T-helper 2 cell treated with Interferon-gamma antibody and Interleukin-4, amounts not matched to agents 5 μg/mL and 100 μg/mL, for 36 hours (primary cell): ENCODE data around the gene NRG2.
A peak's percentile ranks its signal among the peaks of the same experiment; 100 is the strongest.

Experiments
- DNase-seq: peaks from one replicate; pipeline ENCODE4 v3.0.0; 2021; ENCODE audit warnings: low spot score
- H3K27ac Mint-ChIP-seq: one replicate; pipeline ENCODE4 v1.8.0; 2021; ENCODE audit warnings: mild to moderate bottlenecking, mixed read lengths
- H3K27me3 Mint-ChIP-seq: one replicate; pipeline ENCODE4 v1.8.0; 2021; ENCODE audit warnings: low read depth, mixed read lengths
- H3K36me3 Mint-ChIP-seq: one replicate; pipeline ENCODE4 v1.8.0; 2021; ENCODE audit warnings: low read depth, mixed read lengths
- H3K4me1 Mint-ChIP-seq: one replicate; pipeline ENCODE4 v1.8.0; 2021; ENCODE audit warnings: low read depth, mixed read lengths
- H3K4me3 Mint-ChIP-seq: one replicate; pipeline ENCODE4 v1.8.0; 2022; ENCODE audit warnings: mild to moderate bottlenecking, moderate library complexity, mixed read lengths
- H3K9me3 Mint-ChIP-seq: one replicate; pipeline ENCODE4 v1.8.0; 2021; ENCODE audit warnings: mixed read lengths

NRG2 gene

DNA sequence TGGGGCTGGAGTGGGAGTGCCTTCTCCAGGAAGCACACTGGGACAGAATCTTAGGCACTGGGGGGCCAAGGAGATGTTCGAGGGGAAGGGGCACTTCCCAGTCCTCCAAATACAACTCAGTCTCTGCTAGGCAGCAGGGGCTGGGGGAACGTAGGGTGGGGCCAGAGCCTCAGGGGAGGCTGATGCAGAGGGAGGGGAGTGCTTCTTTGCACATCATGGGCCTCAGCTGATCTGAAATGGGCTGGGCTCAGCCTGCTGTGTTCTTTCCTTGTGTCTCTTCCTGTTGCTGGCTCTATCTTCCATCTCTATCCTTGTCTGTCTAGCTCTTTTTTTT lies 231.9 kb downstream of the NRG2 start:
- no peaks in the 10 kb centered on the region for H3K9me3 Mint-ChIP-seq
- no peak overlapping the region for H3K27ac Mint-ChIP-seq
- H3K36me3 Mint-ChIP-seq = no peaks in the 10 kb centered on the region
- no peaks in the 10 kb centered on the region for H3K4me1 Mint-ChIP-seq
- no peak overlapping the region for H3K4me3 Mint-ChIP-seq
- DNase-seq = no peak
- H3K27me3 Mint-ChIP-seq = no peaks in the 10 kb centered on the region

DNA sequence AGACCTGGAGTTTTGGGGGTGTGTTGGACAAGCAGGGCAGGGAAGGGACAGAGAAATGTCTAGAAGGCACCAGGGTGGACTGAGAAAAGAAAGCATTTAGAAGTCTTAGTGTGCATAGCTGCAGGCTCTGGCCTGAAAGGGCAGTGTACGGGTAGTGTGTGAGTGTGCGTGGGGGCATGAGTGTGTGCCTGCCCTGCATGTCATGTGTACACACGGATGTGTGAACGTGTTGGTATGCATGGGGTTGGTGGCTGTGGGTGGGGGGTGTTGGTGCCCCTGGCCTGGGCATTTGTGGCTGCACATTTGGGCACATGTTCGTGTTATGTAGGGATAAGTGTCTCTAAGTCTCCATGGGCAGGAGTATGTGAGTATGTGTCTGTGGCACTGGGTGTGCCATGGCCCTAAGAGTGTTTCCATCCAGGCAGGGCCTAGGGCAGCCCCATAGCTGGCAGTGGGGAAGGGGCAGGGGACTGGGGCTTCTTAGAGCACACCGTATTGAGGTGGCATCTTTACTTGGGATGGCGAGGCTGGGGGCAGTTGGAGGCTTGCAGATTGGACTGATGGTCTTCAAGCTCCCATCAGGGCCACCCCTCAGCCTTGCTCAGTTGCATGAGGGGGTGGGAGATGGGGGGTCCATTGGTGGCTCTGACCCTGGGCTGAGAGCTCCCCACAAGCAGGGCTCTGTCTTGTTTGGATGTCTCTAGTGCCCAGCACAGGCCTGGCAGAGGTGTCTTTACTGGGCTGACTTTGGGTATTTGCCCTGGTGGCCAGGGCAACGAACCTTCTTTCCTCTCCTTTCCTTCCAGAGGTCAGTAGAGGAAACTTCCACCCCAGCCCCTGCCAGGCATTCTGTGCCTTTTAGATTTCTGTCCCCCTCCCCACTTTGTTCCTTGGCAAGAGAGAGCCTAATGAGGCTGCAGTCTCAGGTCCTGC lies 232.5 kb downstream of the NRG2 start:
- Mint-ChIP-seq H3K27me3 (no peaks in the 10 kb centered on the region), H3K4me1 (no peaks in the 10 kb centered on the region), H3K36me3 (no peaks in the 10 kb centered on the region), H3K4me3 (no peak overlapping the region), H3K9me3 (no peaks in the 10 kb centered on the region), H3K27ac (no peak overlapping the region)
- DNase-seq = no peak

DNA sequence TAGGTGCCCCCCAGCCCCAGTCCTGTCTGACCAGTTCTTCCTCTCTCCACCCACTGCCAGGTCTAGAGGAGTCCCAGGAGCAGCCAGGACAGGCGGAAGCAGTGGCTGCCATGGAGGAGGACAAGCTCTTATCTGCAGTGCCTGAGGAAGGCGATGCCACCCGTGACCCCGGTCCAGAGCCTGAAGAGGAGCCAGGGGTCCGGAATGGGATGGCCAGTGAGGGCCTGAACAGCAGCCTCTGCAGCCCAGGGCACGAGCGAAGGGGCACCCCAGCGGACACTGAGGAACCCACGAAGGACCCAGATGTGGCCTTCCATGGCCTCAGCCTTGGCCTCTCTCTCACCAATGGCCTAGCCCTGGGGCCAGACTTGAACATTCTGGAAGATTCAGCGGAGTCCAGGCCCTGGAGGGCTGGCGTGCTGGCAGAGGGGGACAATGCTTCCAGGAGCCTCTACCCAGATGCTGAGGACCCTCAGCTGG lies 233.7 kb downstream of the NRG2 start:
- DNase-seq = no peak
- Mint-ChIP-seq H3K9me3 (no peaks in the 10 kb centered on the region), H3K4me3 (no peak overlapping the region), H3K27me3 (no peaks in the 10 kb centered on the region), H3K4me1 (no peaks in the 10 kb centered on the region), H3K36me3 (no peaks in the 10 kb centered on the region), H3K27ac (no peak overlapping the region)

DNA sequence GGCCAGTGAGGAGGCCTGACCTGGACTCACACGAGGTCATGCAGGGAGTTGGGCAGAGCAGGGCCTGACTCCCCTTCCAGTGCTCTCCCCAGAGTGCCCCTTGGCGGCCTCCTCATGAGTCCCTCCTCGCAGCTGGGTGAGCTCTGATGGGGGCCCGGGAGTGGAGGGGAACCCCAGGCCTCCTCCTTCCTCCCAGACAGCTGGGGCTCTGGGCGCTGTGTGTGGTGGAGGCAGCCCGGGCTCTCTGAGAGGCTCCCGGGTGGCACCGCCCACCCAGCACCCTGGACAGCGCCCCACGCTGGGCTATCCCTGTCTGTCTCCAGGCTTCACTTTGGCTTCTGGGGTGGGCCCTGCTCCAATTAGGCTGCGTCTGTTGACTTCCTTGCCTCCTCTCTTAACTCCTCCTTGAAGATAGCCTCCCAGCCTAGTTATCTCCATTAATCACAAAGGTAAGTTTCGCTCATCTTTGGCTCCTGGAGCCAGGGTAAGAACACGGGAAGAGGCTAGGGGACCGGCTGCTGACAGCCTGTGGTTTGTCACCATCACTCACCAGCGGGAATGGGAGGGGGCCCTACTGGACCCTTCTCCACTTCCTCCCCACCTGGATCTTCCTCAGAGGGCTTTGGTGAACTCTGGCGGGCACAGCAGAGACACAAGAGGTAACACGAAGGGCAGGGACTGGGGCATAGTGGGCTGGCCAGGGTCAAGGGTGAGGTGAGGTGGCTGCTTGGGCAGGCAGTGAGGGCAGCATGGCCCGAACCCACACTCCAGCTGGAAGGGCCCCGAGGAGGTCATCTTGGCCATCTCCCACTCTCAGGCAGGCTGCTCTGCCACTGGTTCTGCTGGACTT lies 234.4 kb downstream of the NRG2 start:
- peak; percentile 21 for DNase-seq
- Mint-ChIP-seq H3K9me3 (no peaks in the 10 kb centered on the region), H3K27me3 (no peaks in the 10 kb centered on the region), H3K36me3 (no peaks in the 10 kb centered on the region), H3K27ac (no peak overlapping the region), H3K4me3 (no peak overlapping the region), H3K4me1 (no peaks in the 10 kb centered on the region)

DNA sequence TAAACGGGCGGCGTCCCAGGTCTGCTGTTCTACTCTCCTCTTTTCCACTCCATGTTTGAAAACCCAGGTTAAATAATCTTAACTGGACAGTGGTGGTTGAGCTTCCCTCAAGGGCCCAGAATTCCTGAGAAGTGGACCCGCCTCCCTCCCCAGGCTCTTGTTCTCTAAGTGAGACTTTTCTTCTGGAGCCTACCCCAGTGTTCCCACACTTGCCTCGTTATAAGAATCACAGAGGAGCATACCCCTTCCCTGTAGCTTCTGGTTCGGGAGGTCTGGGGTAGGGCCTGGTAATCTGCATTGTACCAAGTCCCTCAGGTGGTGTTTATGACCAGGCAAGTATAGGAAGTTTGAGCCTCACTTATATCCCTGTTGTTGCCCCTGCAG lies 235.5 kb downstream of the NRG2 start:
- Mint-ChIP-seq H3K4me1 (no peaks in the 10 kb centered on the region), H3K27me3 (no peaks in the 10 kb centered on the region), H3K9me3 (no peaks in the 10 kb centered on the region), H3K4me3 (no peak overlapping the region), H3K27ac (no peak overlapping the region), H3K36me3 (no peaks in the 10 kb centered on the region)
- DNase-seq = no peak

DNA sequence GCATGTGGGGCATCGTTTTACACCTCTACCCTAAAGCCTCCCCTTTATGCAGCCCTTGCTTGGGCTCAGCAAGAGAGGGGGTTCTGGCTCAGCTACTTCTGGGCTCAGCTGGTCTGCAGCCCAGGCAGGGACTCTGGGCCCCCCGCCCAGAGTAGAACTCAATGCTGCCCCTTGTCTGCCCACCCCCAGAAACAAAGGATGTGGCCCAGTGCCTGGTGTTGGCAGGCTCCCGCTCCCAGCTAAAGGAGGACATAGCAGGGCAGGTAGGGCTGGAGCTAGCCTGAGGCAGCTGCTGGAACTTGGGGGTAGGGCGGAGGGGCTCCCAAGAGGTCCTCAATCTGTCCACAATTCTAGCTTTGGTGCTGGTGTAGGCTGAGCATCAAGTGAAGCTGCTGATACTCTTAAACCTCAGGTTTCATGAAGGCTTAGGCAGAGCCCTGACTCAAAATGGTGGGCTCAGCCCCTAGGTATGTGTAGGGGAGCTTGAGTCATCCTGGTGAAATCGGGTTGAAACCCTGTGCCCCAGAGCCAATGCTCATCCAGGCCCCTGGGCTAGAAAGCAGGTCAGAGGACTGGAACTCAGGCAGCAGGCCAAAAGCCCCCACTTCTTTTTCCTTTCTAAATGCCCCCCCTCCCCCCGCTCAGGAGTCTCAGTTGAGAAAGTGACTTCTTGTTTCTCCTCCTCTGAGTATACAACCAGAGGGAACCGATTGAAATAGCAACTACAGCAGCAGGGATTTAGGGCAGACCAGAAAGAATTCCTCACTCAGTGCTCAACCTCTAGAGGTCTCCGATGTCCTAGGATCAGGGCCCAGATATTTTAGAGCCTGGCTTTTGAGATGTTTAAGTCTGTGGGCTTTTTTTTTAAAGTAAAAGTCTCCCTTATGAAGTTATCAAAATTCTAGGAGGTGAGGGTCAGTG lies 236.1 kb downstream of the NRG2 start:
- Mint-ChIP-seq H3K4me3 (no peak overlapping the region), H3K4me1 (no peaks in the 10 kb centered on the region), H3K36me3 (no peaks in the 10 kb centered on the region), H3K9me3 (no peaks in the 10 kb centered on the region), H3K27me3 (no peaks in the 10 kb centered on the region), H3K27ac (no peak overlapping the region)
- DNase-seq = no peak

DNA sequence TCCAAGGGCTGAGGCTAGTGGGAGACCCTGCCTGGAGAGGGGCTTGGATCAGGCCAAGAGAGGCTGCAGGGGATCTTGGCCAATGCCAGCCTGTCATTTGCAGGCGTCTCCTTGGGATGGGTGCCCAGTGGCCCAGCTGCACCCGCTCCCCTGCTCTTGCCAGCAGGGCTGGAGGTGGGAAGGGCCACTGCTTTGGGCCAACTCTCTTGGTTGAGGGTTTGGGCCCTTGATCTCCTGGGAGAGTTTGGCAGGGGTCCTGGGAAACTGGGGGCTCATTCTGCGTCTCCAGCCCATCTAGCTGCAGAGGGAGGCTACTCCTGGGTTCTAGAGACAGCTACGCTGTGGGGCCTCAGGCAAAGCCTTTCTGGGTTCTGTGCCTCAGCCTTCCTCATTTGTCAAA lies 237.0 kb downstream of the NRG2 start:
- Mint-ChIP-seq H3K27me3 (peaks cover 8% of the 10 kb centered on the region), H3K4me3 (no peak overlapping the region), H3K36me3 (no peaks in the 10 kb centered on the region), H3K4me1 (no peaks in the 10 kb centered on the region), H3K27ac (no peak overlapping the region), H3K9me3 (no peaks in the 10 kb centered on the region)
- DNase-seq = no peak

DNA sequence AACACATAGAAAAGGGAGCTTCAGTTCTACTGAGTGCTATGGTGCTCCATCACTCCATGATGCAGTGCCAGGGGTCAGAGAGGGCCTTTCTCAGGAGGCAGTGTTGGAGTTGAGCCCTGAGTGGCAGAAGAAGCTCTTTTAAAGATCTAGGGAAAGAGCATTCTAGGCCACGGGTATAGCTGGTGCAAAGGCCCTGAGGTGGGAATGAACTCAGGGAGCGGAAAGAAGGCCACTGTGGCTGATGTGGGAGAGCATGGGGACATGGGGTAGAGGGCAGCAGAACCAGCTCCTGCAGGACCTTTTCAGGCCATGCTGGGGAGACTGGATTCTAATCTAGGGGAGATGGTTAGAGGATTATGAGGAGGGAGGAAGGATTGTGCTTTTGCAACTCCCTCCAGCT lies 237.6 kb downstream of the NRG2 start:
- Mint-ChIP-seq H3K27me3 (peaks cover 10% of the 10 kb centered on the region), H3K4me1 (no peaks in the 10 kb centered on the region), H3K9me3 (no peaks in the 10 kb centered on the region), H3K4me3 (no peak overlapping the region), H3K27ac (no peak overlapping the region), H3K36me3 (no peaks in the 10 kb centered on the region)
- no peak for DNase-seq

DNA sequence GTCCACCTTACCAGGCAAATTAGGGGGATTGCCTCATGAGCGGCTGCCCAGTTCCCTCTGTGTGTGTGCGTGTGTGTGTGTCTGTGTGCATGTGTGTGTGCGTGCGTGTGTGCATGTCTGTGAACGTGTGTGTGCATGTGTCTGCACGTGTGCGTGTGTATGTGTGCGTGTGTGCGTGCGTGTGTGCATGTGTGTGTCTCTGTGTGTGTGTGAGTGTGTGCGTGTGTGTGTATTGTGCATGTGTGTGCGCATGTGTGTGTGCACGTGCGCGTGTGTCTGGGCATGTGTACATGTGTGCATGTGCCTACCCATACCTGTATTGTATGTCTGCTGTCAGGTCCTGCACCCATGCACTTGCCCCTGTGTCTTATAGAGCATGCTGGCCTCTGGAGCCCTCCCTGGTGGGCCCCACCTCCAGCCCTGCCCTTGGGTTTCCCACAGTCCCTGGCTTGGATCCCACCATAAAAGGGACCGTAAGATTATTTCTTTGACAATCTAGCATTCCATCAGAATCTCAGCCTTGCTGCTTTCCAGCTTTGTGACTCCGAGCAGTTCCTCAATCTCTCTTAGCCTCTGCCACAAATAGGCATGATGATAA lies 238.2 kb downstream of the NRG2 start:
- Mint-ChIP-seq H3K36me3 (no peaks in the 10 kb centered on the region), H3K27ac (no peak overlapping the region), H3K4me1 (no peaks in the 10 kb centered on the region), H3K4me3 (no peak overlapping the region), H3K27me3 (peaks cover 16% of the 10 kb centered on the region), H3K9me3 (no peaks in the 10 kb centered on the region)
- no peak for DNase-seq

DNA sequence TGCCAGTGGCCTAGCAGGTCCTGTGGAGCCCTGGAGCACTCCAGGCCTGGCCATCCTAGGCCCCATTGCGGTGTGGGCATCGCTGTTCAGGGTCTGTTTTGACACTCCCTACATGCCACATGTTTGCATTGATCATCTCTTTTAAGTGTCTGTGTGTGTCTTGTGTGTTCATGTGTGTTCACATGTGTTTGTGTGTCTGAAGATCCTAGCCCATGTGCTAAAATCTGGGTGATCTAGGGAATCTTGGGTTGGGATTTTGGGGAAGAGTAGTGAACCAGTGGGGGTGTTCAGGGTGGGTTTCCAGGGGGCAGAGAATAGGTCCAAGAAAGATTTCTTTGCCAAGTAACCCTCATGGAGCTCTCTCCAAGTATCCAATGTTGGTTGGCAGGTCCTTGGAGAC lies 239.1 kb downstream of the NRG2 start:
- H3K4me3 Mint-ChIP-seq = no peak overlapping the region
- H3K36me3 Mint-ChIP-seq = no peaks in the 10 kb centered on the region
- H3K9me3 Mint-ChIP-seq = no peaks in the 10 kb centered on the region
- peaks cover 24% of the 10 kb centered on the region for H3K27me3 Mint-ChIP-seq
- no peak overlapping the region for H3K27ac Mint-ChIP-seq
- H3K4me1 Mint-ChIP-seq = no peaks in the 10 kb centered on the region
- no peak for DNase-seq

DNA sequence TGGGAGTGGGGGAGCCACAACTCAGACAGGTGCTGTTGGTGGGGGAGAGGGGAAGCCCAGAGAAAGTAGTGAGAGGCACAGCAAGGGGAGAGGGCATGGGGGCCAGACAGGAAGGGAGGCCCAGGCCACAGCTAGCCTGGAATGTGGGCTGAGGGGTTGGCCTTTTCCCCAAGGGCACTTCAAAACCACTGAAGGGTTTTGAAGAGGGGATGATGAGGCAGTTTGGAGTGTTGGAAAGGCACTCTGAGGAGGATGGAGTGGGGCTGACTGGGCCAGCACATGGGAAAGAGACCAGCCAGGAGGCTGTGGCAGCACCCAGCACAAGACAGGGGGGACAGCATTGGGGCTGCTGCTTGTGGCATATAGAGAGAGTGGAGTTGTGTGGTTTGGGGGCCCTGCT lies 243.7 kb downstream of the NRG2 start:
- Mint-ChIP-seq H3K27ac (no peak overlapping the region), H3K36me3 (no peaks in the 10 kb centered on the region), H3K9me3 (no peaks in the 10 kb centered on the region), H3K4me3 (no peak overlapping the region), H3K4me1 (no peaks in the 10 kb centered on the region), H3K27me3 (peaks cover 60% of the 10 kb centered on the region)
- DNase-seq = no peak

DNA sequence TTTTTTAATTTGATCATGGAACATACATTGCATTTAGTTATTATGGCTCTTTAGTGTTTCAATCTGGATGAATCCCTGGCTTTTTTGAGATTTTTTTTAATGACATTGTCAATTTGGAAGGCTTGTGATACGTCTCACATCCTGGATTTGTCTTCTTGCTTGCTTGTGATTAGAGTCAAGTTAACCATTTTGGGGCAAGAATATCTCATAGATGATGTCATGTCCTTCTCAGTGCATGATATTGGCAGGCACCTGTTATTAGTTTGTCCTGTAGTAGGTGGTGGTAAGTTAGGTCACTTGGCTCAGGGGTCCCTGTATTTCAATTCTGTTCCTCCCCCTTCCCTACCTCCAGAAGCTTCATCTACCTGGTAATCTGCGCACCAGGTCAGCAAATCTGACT lies 244.2 kb downstream of the NRG2 start:
- H3K27ac Mint-ChIP-seq = no peak overlapping the region
- H3K4me1 Mint-ChIP-seq = no peaks in the 10 kb centered on the region
- H3K4me3 Mint-ChIP-seq = no peak overlapping the region
- no peak for DNase-seq
- H3K36me3 Mint-ChIP-seq = no peaks in the 10 kb centered on the region
- no peaks in the 10 kb centered on the region for H3K9me3 Mint-ChIP-seq
- H3K27me3 Mint-ChIP-seq = peaks cover 65% of the 10 kb centered on the region

DNA sequence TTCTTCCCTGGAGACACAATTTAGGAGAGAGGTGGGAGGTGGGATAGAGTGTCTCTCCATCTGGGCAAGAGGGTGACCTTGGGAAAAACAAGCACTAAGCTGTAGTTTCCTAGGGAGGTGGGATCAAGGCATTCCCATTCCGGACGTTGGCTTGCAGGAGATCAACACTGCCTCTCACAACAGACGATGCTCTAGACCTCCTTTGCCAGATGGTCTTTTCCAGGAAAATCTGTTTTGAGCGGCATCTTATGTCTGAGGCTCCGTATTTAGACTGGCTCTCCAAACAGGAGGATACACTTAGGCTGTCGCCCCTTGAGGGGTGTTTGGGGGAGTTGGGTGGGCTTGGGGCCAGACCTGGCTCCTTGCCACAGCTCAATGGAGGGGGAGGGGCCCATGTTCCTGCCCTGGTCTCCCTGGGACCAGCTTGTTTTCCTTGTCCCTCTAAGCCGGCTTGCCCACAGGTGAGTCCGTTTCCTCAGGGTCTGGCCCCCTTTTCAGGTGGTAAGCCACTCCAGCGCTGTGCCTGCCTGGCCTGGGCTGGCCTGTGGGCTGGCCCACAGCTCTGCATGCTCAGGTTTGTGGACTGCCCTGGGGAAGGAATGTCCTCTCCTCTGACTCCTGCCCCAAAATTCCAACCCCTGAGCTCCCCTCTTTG lies 245.1 kb downstream of the NRG2 start:
- no peak for DNase-seq
- H3K27ac Mint-ChIP-seq = no peak overlapping the region
- H3K4me3 Mint-ChIP-seq = no peak overlapping the region
- H3K9me3 Mint-ChIP-seq = no peaks in the 10 kb centered on the region
- no peaks in the 10 kb centered on the region for H3K36me3 Mint-ChIP-seq
- no peaks in the 10 kb centered on the region for H3K4me1 Mint-ChIP-seq
- H3K27me3 Mint-ChIP-seq = peaks cover 71% of the 10 kb centered on the region
